CMK (cell line): Measurements from ENCODE around the gene MRPL45.
A peak's percentile ranks its signal among the peaks of the same experiment; 100 is the strongest.
"Not testable (repeated sequence)": the region's sequence is repeated elsewhere in the genome, so short reads cannot be mapped to it uniquely, and the experiment has no call there.

Source experiments
- DNase-seq: peaks from one replicate; pipeline ENCODE4 v3.0.0-alpha.2; 2010; ENCODE audit warnings: low read depth

MRPL45 gene

DNA sequence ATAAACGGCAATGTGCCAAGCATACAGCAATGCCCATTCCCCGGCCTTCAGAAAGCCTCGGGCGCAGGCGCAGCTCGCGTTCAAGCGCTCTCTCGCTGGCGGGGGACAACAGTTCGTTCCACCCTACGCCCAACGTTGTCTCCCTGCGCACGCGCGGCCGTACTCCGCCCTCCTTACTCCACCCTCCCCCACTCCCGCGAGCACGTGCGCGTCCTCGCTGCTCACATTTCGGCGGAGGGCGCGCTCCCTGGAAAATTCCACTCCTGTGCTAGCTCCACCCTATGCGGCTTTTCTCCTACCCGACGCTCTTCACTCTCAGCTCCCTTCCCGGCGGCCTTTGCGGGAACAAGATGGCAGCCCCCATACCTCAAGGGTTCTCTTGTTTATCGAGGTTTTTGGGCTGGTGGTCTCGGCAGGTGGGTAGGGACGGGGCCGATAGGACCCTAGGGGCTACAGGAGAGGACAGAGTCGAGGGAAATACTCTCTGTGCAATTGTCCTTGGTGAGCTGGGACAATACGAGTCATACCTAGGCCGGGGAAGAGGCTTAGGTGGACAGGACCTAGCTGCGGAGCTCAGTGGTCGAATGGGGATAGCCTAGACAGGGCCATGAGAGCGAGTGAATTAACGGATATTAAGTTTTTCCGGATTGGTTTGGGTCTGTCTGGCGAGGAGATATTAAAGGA lies at the start of gene MRPL45:
MRPL45 (plus strand) TSS at position 335 of the 684 bp plus-strand sequence; CDS start at position 351, 16 bp downstream.
- peak; percentile 96 for DNase-seq

- not testable (repeated sequence) for DNase-seq
These were observed 43.8 kb upstream of the MRPL45 start for GRCh38 chr17:38253191-38253590.

GRCh38 chr17:38254357-38254756 lies 42.6 kb upstream of the MRPL45 start:
- DNase-seq: not testable (repeated sequence)

GRCh38 chr17:38257013-38257621 lies 39.9 kb upstream of the MRPL45 start:
- peak; percentile 72 for DNase-seq

DNA sequence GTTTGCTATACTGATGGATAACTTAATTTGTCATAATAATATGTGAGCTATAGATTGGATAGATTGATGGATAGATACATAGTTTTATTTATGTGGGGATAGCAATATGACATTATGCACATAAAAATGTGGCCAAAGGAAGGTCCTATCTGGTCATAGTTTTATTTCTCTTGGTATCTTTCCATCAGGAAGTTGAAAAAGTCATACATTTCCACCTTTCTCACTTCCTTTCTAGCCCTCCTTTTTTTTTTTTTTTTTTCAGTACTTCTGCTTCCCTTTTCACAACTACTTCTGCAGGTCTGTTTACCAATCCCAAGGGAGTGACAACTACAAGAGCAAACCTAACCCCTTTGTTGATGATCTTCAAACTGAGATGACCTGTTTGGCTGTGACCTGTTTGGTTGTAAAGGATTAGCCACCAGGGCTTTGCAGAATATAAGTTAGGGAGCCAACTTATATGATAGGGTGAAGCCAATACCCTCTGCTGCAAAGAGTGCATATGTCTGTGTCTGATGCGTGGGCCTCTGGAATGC lies 30.9 kb upstream of the MRPL45 start:
- DNase-seq: not testable (repeated sequence)

GRCh38 chr17:38266571-38266970 lies 30.4 kb upstream of the MRPL45 start:
- not testable (repeated sequence) for DNase-seq

GRCh38 chr17:38268138-38268537 lies 28.8 kb upstream of the MRPL45 start:
- not testable (repeated sequence) for DNase-seq

DNA sequence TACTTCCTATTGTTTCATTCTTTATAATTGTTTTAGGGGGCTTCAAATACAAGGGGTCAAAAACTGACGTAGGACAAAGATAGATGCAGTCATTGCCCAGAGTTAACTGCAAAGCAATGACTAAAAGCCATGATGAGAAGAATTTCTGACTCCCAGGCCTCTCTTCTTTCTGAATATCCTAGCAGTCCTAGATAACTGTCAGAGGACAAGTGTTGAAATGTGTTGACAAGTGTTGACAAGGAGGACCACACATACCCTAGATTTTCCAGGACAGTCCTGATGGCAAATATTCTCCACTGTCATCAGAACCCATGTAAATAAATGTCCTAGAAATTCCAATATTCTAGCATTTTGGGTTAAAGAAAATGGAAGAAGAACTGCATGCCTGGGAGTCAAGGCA lies 27.9 kb upstream of the MRPL45 start:
- not testable (repeated sequence) for DNase-seq

GRCh38 chr17:38269552-38269951 lies 27.4 kb upstream of the MRPL45 start:
- DNase-seq: not testable (repeated sequence)

DNA sequence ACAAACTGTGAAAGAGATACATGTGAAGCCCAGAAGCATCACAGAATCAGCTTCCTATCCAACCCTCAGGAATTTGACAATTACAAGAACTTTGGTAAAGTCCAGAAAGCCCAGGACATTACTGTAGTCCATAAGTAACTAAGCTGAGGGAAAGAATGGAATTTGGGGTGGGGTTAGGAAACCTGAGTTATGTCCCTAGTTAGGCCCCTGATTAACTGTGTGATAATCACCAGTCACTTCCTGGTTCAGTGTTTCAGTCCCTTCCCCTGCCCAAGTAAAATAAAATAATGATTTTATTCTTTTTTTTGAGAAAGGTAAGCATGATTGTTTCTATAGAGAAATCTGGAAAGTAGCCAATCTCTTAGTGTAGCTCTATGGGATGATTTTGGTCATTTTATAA lies 11.0 kb upstream of the MRPL45 start:
- not testable (repeated sequence) for DNase-seq

DNA sequence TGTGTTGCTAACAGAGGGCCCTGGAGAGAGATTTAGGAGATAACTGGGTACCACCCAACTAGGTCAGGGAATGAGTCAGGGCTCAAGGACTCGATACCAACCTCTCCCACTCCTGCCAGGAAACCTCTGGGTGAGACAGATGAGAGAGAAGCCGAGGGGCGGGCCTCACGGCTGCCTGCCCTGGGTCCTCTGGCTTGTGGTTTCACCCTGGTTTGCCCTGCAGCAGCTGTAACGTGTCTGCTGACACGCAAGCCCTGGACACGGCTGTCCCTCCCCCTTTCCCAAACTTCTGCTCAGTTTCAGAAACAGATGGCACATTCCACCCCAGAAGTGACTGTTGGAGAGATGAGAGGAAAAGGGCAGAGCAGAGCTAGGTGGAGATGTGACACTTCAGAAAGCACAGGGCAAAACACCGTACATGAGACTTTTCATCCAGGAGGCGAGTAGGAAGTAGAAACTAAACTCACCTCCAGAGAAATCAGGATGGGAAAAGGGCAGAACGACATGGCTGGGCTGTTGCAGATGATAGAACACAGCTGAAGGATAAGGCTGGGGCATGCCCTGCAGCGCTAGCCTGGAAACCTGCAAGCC lies 10.4 kb upstream of the MRPL45 start:
- DNase-seq: peak; percentile 60

GRCh38 chr17:38288217-38288827 lies 8.6 kb upstream of the MRPL45 start:
- DNase-seq: not testable (repeated sequence)

DNA sequence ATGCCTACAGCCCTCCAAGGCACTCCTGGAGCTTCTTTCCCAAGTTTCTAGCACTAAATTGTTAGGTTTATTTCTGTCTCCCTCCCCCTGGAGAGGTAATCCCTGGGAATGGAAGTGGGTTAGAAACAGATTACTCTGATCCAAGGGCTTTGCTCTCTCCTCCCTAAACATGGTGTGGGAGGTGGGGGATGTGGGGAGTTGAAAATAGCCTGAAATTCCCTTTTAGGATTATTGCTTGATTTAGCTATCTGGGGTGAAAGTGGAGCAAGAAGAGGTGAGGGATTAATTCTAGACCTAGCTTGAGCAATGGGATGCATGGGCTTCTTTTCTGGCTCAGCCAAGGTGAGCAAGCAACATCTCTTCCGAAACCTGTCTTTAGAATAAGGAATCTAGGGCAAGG lies 7.2 kb upstream of the MRPL45 start:
- not testable (repeated sequence) for DNase-seq

- not testable (repeated sequence) for DNase-seq
These were observed 1.2 kb upstream of the MRPL45 start for GRCh38 chr17:38295602-38296365.

- DNase-seq: no peak
These were observed 18.5 kb downstream of the MRPL45 start for GRCh38 chr17:38315497-38315896.

DNA sequence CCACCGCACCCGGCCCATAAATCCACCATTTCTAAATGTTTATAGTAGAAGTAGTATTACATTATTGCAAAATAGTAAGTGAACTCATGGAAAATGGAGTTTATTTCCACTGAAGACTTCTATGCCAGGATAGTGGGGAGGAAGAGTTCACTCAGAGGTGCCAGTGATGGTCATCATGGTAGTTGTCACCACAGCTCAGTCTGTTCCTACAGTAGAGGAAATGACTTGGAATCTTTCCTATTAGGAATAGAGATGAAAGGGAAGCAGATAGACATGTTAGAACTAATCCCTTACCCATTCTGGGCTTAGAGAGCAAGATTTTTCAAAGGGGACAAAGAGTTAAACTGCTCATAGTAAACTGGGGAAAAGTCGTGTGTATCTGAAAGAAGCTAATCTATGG lies 20.1 kb downstream of the MRPL45 start:
- no peak for DNase-seq

DNA sequence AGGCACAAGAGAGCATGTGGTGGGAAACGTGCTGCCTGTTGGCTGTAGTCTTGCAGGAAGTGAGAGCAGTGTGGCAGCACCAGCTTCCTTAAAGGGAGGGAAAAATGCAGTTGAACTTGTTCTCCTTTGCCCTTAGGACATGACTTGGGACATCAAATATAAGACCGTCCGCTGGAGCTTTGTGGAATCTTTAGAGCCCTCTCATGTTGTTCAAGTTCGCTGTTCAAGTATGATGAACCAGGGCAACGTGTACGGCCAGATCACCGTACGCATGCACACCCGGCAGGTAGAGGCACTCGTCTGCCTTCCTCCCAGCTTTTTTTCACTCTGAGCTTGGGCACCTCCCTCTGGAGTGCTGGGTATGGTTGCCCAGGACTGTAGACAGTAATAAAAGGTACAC lies 23.5 kb downstream of the MRPL45 start:
- no peak for DNase-seq

GRCh38 chr17:38322156-38322779 lies 25.3 kb downstream of the MRPL45 start:
- peak; percentile 27 for DNase-seq

GRCh38 chr17:38322897-38323296 lies 25.9 kb downstream of the MRPL45 start:
- DNase-seq: no peak

DNA sequence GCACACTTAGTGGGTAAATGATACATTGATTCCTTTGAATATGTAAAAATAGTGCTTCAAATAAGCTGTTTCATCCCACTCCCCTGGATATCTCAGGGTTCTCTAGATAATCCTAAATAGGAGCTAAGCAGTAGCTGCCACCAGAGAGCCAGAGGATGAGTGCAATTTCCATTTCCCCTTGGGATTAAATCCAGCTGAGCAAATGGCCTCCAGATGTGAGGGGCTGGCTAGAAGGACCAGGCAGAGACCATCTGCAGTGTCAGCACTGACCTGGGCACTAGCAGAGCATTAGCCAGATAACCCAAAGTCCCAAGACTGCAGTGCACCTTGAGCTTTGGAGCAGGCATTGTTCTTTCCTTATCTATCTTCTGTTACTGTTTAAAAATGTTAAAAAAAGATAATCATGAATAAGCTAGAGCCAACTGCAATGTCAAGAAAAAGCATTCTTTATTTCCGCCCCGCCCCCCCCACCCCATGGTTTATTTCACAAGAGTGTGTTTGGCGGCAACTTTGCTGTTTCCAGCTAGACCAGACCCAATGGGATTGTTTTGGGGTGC lies 27.3 kb downstream of the MRPL45 start:
- DNase-seq: no peak

DNA sequence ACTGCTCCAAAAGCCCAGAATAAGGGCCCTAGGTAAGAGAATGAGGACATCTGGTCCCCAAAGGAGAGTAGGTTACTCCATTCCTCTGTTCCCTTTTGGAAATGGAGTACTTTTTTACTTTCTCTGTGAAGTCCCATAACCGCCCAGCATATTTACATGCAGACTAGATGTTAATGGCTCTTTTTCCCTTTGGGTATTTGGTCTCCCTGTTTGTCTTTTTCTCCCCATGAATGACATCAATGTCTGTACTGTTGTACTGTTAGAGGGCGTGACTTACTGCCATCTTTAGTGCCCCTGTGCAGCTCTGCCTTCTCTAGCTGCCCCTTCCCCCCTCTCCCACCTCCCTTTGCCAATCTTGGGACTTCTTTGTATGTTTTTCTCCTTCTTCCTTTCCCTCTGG lies 27.8 kb downstream of the MRPL45 start:
- DNase-seq: no peak
